GM23338 (cell line): ENCODE results near the gene LYVE1. TPM values are rescaled to one million over a fixed set of nuclear protein-coding genes. Genes with fewer than 3 reads are reported as not detected.

Source experiments
- ATAC-seq: fragments of 200-7000 bp; cut with Tn5 transposase; 3 replicates; pipeline ENCODE4 v1.9.1; 2020
- DNase-seq: peaks from one replicate; pipeline ENCODE4 v3.0.0-alpha.2; 2015; ENCODE audit warnings: low spot score
- H2AFZ ChIP-seq: fragments of 200-600 bp; sonication (generic); 2 replicates; pipeline ENCODE4 v1.8.0; 2016; ENCODE audit warnings: antibody characterized with exemption, mild to moderate bottlenecking, moderate library complexity
- H3F3A ChIP-seq: fragments of 200-600 bp; sonication (generic); replicated peaks from 2 replicates; pipeline ENCODE4 v1.8.0; 2017; ENCODE audit warnings: antibody characterized with exemption, mixed run types, low read depth
- H3K27ac ChIP-seq: fragments of 200-600 bp; sonication (generic); 2 replicates; pipeline ENCODE4 v1.6.1; 2016; ENCODE audit warnings: low read depth
- H3K27me3 ChIP-seq: fragments of 200-600 bp; sonication (generic); 2 replicates; pipeline ENCODE4 v1.8.0; 2016; ENCODE audit warnings: mild to moderate bottlenecking, mixed run types, moderate library complexity; ENCODE audit not compliant: insufficient read depth
- H3K36me3 ChIP-seq: fragments of 200-600 bp; sonication (generic); 2 replicates; pipeline ENCODE4 v1.8.0; 2016; ENCODE audit warnings: mild to moderate bottlenecking; ENCODE audit not compliant: insufficient read depth
- H3K4me1 ChIP-seq: fragments of 200-600 bp; sonication (generic); 2 replicates; pipeline ENCODE4 v1.8.0; 2016; ENCODE audit warnings: mild to moderate bottlenecking, moderate library complexity; ENCODE audit not compliant: insufficient read depth
- H3K4me2 ChIP-seq: fragments of 200-600 bp; sonication (generic); 2 replicates; pipeline ENCODE4 v1.7.1; 2017; ENCODE audit warnings: mixed run types
- H3K4me3 ChIP-seq: fragments of 200-600 bp; sonication (generic); 2 replicates; pipeline ENCODE4 v1.6.1; 2016; ENCODE audit warnings: mixed run types
- H3K79me2 ChIP-seq: fragments of 200-600 bp; sonication (generic); replicated peaks from 2 replicates; pipeline ENCODE4 v1.8.0; 2017; ENCODE audit warnings: mild to moderate bottlenecking; ENCODE audit not compliant: insufficient read depth
- H3K9me2 ChIP-seq: fragments of 200-600 bp; sonication (generic); 2 replicates; pipeline ENCODE4 v1.8.0; 2017; ENCODE audit not compliant: insufficient read depth
- H4K20me1 ChIP-seq: fragments of 200-600 bp; sonication (generic); replicated peaks from 2 replicates; pipeline ENCODE4 v1.8.0; 2017; ENCODE audit warnings: mild to moderate bottlenecking; ENCODE audit not compliant: insufficient read depth
- H3K27ac Mint-ChIP-seq: 2 replicates; pipeline ENCODE4 v1.8.0; 2020; ENCODE audit warnings: inconsistent platforms, mild to moderate bottlenecking, moderate library complexity, mixed read lengths
- H3K27me3 Mint-ChIP-seq: 3 replicates; pipeline ENCODE4 v1.8.0; 2022; ENCODE audit warnings: low read depth, mild to moderate bottlenecking, moderate library complexity, mixed read lengths, inconsistent platforms; ENCODE audit not compliant: insufficient read depth, poor library complexity
- H3K36me3 Mint-ChIP-seq: 3 replicates; pipeline ENCODE4 v1.8.0; 2021; ENCODE audit warnings: low read depth, mild to moderate bottlenecking, inconsistent platforms, moderate library complexity, mixed read lengths
- H3K4me1 Mint-ChIP-seq: 3 replicates; pipeline ENCODE4 v1.8.0; 2020; ENCODE audit warnings: mild to moderate bottlenecking, inconsistent platforms, mixed read lengths
- H3K4me3 Mint-ChIP-seq: 3 replicates; pipeline ENCODE4 v1.8.0; 2021; ENCODE audit warnings: moderate library complexity, mild to moderate bottlenecking, inconsistent platforms, mixed read lengths
- H3K9me3 Mint-ChIP-seq: 3 replicates; pipeline ENCODE4 v1.8.0; 2020; ENCODE audit warnings: moderate library complexity, mild to moderate bottlenecking, inconsistent platforms, mixed read lengths
- CREB1 ChIP-seq: fragments of 250-450 bp; sonication (Bioruptor Pico); IDR thresholded peaks from 2 replicates; pipeline ENCODE4 v1.5.0; 2020; ENCODE audit warnings: low read depth, mild to moderate bottlenecking, moderate library complexity
- ETS1 ChIP-seq: IDR thresholded peaks from 2 replicates; pipeline ENCODE4 v1.6.1; 2016; ENCODE audit warnings: antibody characterized with exemption
- EZH2 ChIP-seq: fragments of 200-600 bp; sonication (generic); IDR thresholded peaks from one replicate; pipeline ENCODE4 v1.8.0; 2017; ENCODE audit warnings: antibody characterized with exemption, mild to moderate bottlenecking, low read depth; ENCODE audit not compliant: unreplicated experiment
- EZH2phosphoT487 ChIP-seq: fragments of 200-600 bp; sonication (generic); IDR thresholded peaks from one replicate; pipeline ENCODE4 v1.8.1; 2018; ENCODE audit warnings: antibody characterized with exemption; ENCODE audit not compliant: unreplicated experiment
- JUNB ChIP-seq: IDR thresholded peaks from one replicate; pipeline ENCODE4 v1.6.1; 2016; ENCODE audit warnings: antibody characterized with exemption; ENCODE audit not compliant: unreplicated experiment
- NANOG ChIP-seq: IDR thresholded peaks from 2 replicates; pipeline ENCODE4 v1.6.1; 2016; ENCODE audit warnings: antibody characterized with exemption, borderline replicate concordance
- POLR2AphosphoS5 ChIP-seq: IDR thresholded peaks from 2 replicates; pipeline ENCODE4 v1.6.1; 2016; ENCODE audit warnings: antibody characterized with exemption, low read depth
- REST ChIP-seq: IDR thresholded peaks from one replicate; pipeline ENCODE4 v1.6.1; 2018; ENCODE audit warnings: antibody characterized with exemption; ENCODE audit not compliant: unreplicated experiment
- STAT1 ChIP-seq: IDR thresholded peaks from one replicate; pipeline ENCODE4 v1.6.1; 2016; ENCODE audit warnings: antibody characterized with exemption; ENCODE audit not compliant: unreplicated experiment
- ZNF114 ChIP-seq: fragments of 250-450 bp; sonication (Bioruptor Pico); IDR thresholded peaks from 2 replicates; pipeline ENCODE4 v1.5.0; 2020; ENCODE audit warnings: mild to moderate bottlenecking, moderate library complexity
- ZNF331 ChIP-seq: fragments of 250-450 bp; sonication (Bioruptor Pico); IDR thresholded peaks from 2 replicates; pipeline ENCODE4 v1.5.0; 2020; ENCODE audit warnings: low read depth, mild to moderate bottlenecking, moderate library complexity
- ZNF462 ChIP-seq: fragments of 250-450 bp; sonication (Bioruptor Pico); IDR thresholded peaks from 2 replicates; pipeline ENCODE4 v1.5.0; 2020; ENCODE audit warnings: mild to moderate bottlenecking, moderate library complexity
- polyA plus RNA-seq: library from polyadenylated mRNA; unstranded; fragments of >200 nt; fragmentation: Nextera tagmentation; extraction: Ambion mirVana; gene quantifications from 2 replicates; pipeline ENCODE4 v1.2.1, GENCODE V29; 2016
- total RNA-seq: library from RNA; depleted of rRNA; stranded (reverse); fragments of >200 nt; shearing (Covaris generic); gene quantifications from 2 replicates; pipeline ENCODE4 v1.2.3, GENCODE V29; 2014
- TF ChIP-seq, protein P1 (sequence below), 2 experiments: fragments of 200-600 bp in 1 of 2; sonication (generic) in 1 of 2; conservative IDR thresholded peaks; 2 replicates each; pipeline versions ENCODE4 v1.5.1 to v1.6.1; 2016 to 2017; ENCODE audit warnings: antibody characterized with exemption in 2 of 2, low read depth in 2 of 2, mild to moderate bottlenecking in 2 of 2, moderate library complexity in 1 of 2

LYVE1 gene
- total and polyA plus RNA-seq, 2 experiments from 2014 or later = 0.94 TPM; not detected in 1

DNA sequence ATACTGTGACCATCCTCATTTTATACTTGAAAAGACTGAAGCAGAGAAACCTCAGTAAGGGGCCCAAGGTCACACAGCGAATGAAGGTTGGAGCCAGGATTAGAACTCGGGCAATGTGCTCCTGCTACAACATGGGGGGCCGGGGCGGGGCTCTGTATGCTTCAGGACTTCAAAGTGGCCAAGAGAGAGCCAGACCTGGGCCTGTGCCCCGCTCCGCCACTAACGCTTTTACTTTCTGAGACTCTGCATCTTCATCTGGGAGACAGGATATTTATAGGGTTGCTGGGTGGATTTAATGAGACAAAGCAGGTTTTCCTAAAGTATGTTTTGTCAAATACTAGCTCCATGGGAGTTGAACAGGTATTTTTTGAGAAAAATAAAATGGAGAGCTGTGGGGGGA, 33.9 kb upstream of the LYVE1 start (continued):
- TF ChIP-seq ZNF462 (CRISPR knock-in tag) = no peak
- no peak for TF ChIP-seq POLR2AphosphoS5
- no peak for TF ChIP-seq ETS1
- TF ChIP-seq ZNF331 = no peak
- TF ChIP-seq ZNF114 (CRISPR knock-in tag) = no peak

GRCh38 chr11:10601837-10602236, 33.4 kb upstream of the LYVE1 start:
- Histone ChIP-seq H4K20me1 (no peaks in the 10 kb centered on the region), H3K4me3 (no peak overlapping the region), H3K79me2 (no peaks in the 10 kb centered on the region), H3K27ac (no peak overlapping the region), H2AFZ (no peak overlapping the region), H3K4me1 (0 out of 2 replicates have a peak, but pooled peaks cover 6% of the 10 kb centered on the region), H3K27me3 (no peaks in the 10 kb centered on the region), H3K4me2 (no peak overlapping the region), H3K36me3 (no peaks in the 10 kb centered on the region), H3K9me2 (no peaks in the 10 kb centered on the region; the same call in 1 of the 2 replicates), H3F3A (no peaks in the 10 kb centered on the region)
- Mint-ChIP-seq H3K4me1 (peaks cover 12% of the 10 kb centered on the region), H3K27me3 (peaks cover 2% of the 10 kb centered on the region), H3K27ac (no peak overlapping the region), H3K9me3 (no peaks in the 10 kb centered on the region), H3K36me3 (no peaks in the 10 kb centered on the region), H3K4me3 (no peak overlapping the region)
- DNase-seq (no peak), ATAC-seq (no peak)
- TF ChIP-seq ZNF114 (CRISPR knock-in tag) (no peak), JUNB (no peak), CREB1 (no peak), POLR2AphosphoS5 (no peak), NANOG (no peak), EZH2phosphoT487 (no peak), REST (no peak), STAT1 (no peak), EZH2 (no peak), ZNF331 (no peak)
- TF ChIP-seq, protein P1, sequence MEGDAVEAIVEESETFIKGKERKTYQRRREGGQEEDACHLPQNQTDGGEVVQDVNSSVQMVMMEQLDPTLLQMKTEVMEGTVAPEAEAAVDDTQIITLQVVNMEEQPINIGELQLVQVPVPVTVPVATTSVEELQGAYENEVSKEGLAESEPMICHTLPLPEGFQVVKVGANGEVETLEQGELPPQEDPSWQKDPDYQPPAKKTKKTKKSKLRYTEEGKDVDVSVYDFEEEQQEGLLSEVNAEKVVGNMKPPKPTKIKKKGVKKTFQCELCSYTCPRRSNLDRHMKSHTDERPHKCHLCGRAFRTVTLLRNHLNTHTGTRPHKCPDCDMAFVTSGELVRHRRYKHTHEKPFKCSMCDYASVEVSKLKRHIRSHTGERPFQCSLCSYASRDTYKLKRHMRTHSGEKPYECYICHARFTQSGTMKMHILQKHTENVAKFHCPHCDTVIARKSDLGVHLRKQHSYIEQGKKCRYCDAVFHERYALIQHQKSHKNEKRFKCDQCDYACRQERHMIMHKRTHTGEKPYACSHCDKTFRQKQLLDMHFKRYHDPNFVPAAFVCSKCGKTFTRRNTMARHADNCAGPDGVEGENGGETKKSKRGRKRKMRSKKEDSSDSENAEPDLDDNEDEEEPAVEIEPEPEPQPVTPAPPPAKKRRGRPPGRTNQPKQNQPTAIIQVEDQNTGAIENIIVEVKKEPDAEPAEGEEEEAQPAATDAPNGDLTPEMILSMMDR (conservative IDR thresholded peaks at IDR 0.05; ENCODE audit: low read depth in 2 of 2) = no peak
